ENCODE data around the gene EML5. TPM values are rescaled to one million over a fixed set of nuclear protein-coding genes. Genes with fewer than 3 reads are reported as not detected.
"Not testable (repeated sequence)": the region's sequence is repeated elsewhere in the genome, so short reads cannot be mapped to it uniquely, and the experiment has no call there.

EML5 gene
- total RNA-seq, 6 experiments from 2014 or later: 8.7 to 15.7 (median 14.7) TPM

DNA sequence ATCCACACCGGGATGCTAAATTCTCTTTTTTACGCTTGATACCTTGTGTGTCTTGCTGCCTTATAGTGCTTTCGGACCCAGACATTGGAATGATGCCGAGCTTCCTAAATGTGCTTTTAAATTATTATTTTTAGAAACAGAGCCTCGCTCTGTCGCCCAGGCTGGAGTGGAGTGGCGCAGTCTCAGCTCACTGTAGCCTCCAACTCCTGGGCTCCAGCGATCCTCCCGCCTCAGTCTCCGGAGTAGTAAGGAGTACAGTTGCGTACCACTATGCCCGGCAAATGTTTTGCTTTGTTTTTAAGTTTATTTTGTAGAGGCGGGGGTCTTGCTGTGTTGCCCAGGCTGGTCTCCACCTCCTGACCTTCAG is 489 bp upstream of the EML5 start:
- Mint-ChIP-seq H3K4me1 (ENCODE audit: low read depth) (peaks cover 47% of the 10 kb centered on the region), H3K36me3 (ENCODE audit: low read depth) (no peaks in the 10 kb centered on the region; the same call in 1 of the 2 replicates), H3K27me3 (ENCODE audit: insufficient read depth) (no peaks in the 10 kb centered on the region), H3K27ac (peak overlapping the region; percentile 57), H3K9me3 (no peaks in the 10 kb centered on the region), H3K4me3 (peak overlapping the region; percentile 85)
- TF ChIP-seq, protein P1, sequence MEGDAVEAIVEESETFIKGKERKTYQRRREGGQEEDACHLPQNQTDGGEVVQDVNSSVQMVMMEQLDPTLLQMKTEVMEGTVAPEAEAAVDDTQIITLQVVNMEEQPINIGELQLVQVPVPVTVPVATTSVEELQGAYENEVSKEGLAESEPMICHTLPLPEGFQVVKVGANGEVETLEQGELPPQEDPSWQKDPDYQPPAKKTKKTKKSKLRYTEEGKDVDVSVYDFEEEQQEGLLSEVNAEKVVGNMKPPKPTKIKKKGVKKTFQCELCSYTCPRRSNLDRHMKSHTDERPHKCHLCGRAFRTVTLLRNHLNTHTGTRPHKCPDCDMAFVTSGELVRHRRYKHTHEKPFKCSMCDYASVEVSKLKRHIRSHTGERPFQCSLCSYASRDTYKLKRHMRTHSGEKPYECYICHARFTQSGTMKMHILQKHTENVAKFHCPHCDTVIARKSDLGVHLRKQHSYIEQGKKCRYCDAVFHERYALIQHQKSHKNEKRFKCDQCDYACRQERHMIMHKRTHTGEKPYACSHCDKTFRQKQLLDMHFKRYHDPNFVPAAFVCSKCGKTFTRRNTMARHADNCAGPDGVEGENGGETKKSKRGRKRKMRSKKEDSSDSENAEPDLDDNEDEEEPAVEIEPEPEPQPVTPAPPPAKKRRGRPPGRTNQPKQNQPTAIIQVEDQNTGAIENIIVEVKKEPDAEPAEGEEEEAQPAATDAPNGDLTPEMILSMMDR (IDR thresholded peaks at IDR 0.05): no peak; the same call in 1 of the 2 replicates
- DNase-seq: no peak

DNA sequence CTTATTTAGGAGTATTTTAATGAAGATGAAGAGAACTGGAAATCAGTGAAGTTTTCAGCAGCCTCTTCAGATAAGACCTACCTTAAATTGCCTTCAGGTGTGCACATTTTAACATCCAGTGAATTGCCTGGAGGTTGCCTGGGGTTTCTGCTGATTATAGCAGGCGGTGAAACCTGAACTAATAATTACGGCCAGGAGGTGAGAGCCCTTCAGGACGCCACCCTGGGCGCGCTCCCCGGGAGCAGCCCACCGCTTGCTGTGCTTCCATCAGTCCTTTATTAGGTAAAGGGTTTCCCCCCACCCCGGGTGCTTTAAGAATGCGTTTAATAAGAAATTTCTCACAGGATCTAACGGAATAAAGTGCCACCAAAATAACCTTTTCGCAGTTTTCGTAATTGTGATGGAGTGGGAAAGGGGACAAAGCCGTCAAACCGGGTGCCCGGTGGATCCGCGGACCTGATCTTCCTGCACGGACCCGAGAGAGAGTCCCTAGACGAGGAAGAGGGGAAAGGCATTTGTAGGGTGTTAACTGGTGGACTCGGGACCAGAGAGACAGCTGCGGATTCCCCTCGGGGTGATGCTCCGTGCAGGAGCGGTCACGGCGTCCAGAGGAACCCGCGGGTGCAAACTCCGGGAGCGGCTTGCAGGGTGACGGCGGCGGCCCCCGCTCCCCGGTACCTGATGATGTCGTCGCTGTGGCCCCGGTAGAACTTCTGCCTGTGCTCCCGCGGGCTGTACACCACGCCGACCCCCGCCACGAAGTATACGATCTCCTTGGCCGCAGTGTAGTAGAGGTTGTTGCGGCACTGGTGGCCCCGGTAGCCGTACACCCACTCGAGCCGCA is 902 bp downstream of the EML5 start:
- Mint-ChIP-seq H3K4me3 (peak overlapping the region; percentile 88), H3K27ac (peak overlapping the region; percentile 55)
- TF ChIP-seq, protein P1 (IDR thresholded peaks at IDR 0.05): no peak

DNA sequence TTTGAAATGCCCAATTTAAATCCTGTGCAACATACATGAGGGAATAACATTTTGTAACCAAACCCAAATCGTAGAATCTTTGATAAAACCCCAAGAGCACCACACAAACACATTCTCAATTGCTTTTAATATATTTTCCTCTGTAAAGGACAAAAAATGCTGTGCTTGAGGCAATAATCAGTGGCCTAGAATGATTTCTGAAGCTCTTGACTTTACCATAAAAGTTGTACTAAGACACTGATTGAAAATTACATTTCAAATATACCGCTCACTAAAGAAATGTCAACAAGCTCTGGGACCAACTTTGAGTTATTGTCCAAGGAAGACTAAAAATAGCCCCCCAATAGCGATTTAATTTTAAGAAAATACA is 1.5 kb downstream of the EML5 start:
- Mint-ChIP-seq H3K36me3 (ENCODE audit: low read depth) (peaks cover 7% of the 10 kb centered on the region; the same call in 1 of the 2 replicates), H3K27me3 (ENCODE audit: insufficient read depth) (no peaks in the 10 kb centered on the region), H3K4me3 (peak overlapping the region; percentile 88), H3K4me1 (ENCODE audit: low read depth) (peaks cover 55% of the 10 kb centered on the region), H3K9me3 (no peaks in the 10 kb centered on the region), H3K27ac (peak overlapping the region; percentile 55; the same call in 1 of the 2 replicates)
- TF ChIP-seq, protein P1 (IDR thresholded peaks at IDR 0.05): no peak
- no peak for DNase-seq

More for the DNA sequence above, 902 bp downstream of the EML5 start:
- no peaks in the 10 kb centered on the region for H3K9me3 Mint-ChIP-seq
- H3K4me1 Mint-ChIP-seq (ENCODE audit: low read depth): peaks cover 51% of the 10 kb centered on the region
- H3K36me3 Mint-ChIP-seq (ENCODE audit: low read depth): peaks cover 3% of the 10 kb centered on the region; the same call in 1 of the 2 replicates
- H3K27me3 Mint-ChIP-seq (ENCODE audit: insufficient read depth): no peaks in the 10 kb centered on the region
- DNase-seq: peak; percentile 2

DNA sequence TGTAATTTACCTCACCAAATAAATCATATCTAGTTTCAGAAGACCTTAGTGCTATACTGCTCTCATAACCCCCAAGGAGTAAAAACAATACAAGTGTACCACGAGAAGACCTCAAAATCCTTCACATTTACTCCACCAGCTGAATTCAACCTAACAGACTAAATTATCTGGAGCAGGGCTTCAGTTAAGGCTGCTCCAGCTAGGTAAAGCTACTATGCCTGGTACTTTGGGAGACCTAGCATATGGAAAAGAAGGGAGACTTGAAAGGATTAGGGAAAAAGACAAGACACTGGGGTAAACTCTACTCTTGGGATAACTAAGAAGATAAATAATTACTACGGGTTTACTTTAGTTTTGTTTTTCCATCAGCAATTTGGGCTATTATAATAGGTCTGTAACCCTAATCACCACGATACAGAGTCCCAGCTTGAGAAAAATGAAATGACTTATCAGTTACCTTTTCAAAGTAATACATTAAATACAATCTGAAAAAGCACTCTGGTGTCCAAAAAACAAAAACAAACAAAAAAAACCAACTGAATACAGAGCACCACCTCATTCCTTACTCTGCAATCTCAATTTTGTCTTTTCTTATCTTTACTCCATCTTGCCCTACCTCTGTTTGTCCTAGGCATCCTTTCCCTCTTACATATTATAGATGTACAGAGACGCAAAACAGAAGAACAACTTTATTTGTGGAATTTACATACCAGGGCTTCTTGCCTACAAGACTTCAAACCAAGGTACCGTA is 2.1 kb downstream of the EML5 start:
- Mint-ChIP-seq H3K9me3 (no peaks in the 10 kb centered on the region), H3K4me1 (ENCODE audit: low read depth) (peaks cover 60% of the 10 kb centered on the region), H3K27ac (peak overlapping the region; percentile 10; the same call in 1 of the 2 replicates), H3K27me3 (ENCODE audit: insufficient read depth) (no peaks in the 10 kb centered on the region), H3K36me3 (ENCODE audit: low read depth) (peaks cover 7% of the 10 kb centered on the region), H3K4me3 (peak overlapping the region; percentile 88)
- DNase-seq: no peak
- TF ChIP-seq, protein P1 (IDR thresholded peaks at IDR 0.05): no peak

DNA sequence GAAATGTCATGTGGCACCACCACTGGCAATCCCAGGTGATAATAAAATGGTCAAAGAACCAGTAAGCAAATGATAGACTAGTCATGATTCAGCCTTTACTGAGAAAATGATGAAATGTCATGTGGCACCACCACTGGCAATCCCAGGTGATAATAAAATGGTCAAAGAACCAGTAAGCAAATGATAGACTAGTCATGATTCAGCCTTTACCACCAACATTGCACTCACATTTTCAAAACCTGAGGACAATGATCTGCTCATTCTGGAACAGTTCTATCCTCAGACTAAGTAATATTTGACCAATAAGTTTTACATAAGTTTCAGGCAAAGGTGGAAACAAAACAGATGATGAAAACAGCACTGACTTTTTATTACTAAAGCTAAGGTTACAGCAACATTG is 3.2 kb downstream of the EML5 start:
- peaks cover 10% of the 10 kb centered on the region for H3K36me3 Mint-ChIP-seq (ENCODE audit: low read depth)
- not testable (repeated sequence) for H3K27ac Mint-ChIP-seq; DNase-seq; H3K9me3 Mint-ChIP-seq; H3K27me3 Mint-ChIP-seq (ENCODE audit: insufficient read depth)
- H3K4me1 Mint-ChIP-seq (ENCODE audit: low read depth): peaks cover 63% of the 10 kb centered on the region
- peak overlapping the region; percentile 88; the same call in 1 of the 2 replicates for H3K4me3 Mint-ChIP-seq

DNA sequence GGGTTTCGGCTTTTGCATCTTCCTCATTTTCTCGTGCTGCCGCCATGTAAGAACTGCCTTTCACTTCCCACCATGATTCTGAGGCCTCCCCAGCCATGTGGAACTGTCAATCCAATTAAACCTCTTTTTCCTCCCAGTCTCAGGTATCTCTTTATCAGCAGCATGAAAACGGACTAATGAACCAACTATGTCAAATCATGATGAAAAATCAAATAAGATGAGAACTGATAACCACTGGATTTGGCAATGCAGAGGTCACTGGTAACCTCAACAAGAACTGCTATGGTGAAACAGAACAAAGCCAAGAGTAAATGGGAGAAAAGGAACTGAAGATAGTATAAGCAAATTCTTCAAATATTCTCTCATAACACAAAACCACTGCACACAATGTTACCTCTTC is 6.0 kb downstream of the EML5 start:
- no peak overlapping the region for H3K4me3 Mint-ChIP-seq
- H3K4me1 Mint-ChIP-seq (ENCODE audit: low read depth): peaks cover 60% of the 10 kb centered on the region

More for the DNA sequence above, 6.0 kb downstream of the EML5 start:
- TF ChIP-seq, protein P1 (IDR thresholded peaks at IDR 0.05): no peak
- H3K27ac Mint-ChIP-seq: no peak overlapping the region
- H3K27me3 Mint-ChIP-seq (ENCODE audit: insufficient read depth): no peaks in the 10 kb centered on the region
- H3K9me3 Mint-ChIP-seq: peaks cover 6% of the 10 kb centered on the region
- H3K36me3 Mint-ChIP-seq (ENCODE audit: low read depth): peaks cover 32% of the 10 kb centered on the region
- no peak for DNase-seq

Measured in HFFc6 (cell line).